Endodermal cell (in vitro differentiated cells): Measurements from ENCODE around the gene RNF128. TPM values are rescaled to one million over a fixed set of nuclear protein-coding genes. Genes with fewer than 3 reads are reported as not detected.

Source experiments
- DNase-seq: peaks from one replicate; pipeline ENCODE4 v3.0.0-alpha.2; 2017
- H3K27ac ChIP-seq: 2 replicates; pipeline ENCODE4 v1.5.1; 2013; ENCODE audit warnings: mild to moderate bottlenecking, low read depth, low read length, moderate library complexity
- H3K27me3 ChIP-seq: 2 replicates; pipeline ENCODE4 v1.6.1; 2013; ENCODE audit warnings: mild to moderate bottlenecking, low read length, moderate library complexity; ENCODE audit not compliant: insufficient read depth, control insufficient read depth, poor library complexity, severe bottlenecking
- H3K36me3 ChIP-seq: 2 replicates; pipeline ENCODE4 v1.7.0; 2013; ENCODE audit warnings: mild to moderate bottlenecking, low read length, moderate library complexity; ENCODE audit not compliant: control insufficient read depth, insufficient read depth
- H3K4me1 ChIP-seq: one replicate; pipeline ENCODE4 v1.7.0; 2013; ENCODE audit warnings: low read length; ENCODE audit not compliant: control insufficient read depth, insufficient read depth
- H3K4me3 ChIP-seq: 2 replicates; pipeline ENCODE4 v1.5.1; 2013; ENCODE audit warnings: mild to moderate bottlenecking, low read length, moderate library complexity
- H3K9ac ChIP-seq: 2 replicates; pipeline ENCODE4 v1.6.1; 2013; ENCODE audit warnings: mild to moderate bottlenecking, low read length, moderate library complexity; ENCODE audit not compliant: poor library complexity, severe bottlenecking; ENCODE audit errors: extremely low read depth
- H3K9me3 ChIP-seq: 2 replicates; pipeline ENCODE4 v1.6.1; 2013; ENCODE audit warnings: mild to moderate bottlenecking, low read length, moderate library complexity; ENCODE audit not compliant: control insufficient read depth
- H3K27ac Mint-ChIP-seq: 2 replicates; pipeline ENCODE4 v1.8.0; 2020; ENCODE audit warnings: mixed read lengths
- H3K27me3 Mint-ChIP-seq: 2 replicates; pipeline ENCODE4 v1.8.0; 2021; ENCODE audit warnings: mild to moderate bottlenecking, mixed read lengths; ENCODE audit not compliant: insufficient read depth
- H3K36me3 Mint-ChIP-seq: 2 replicates; pipeline ENCODE4 v1.8.0; 2020; ENCODE audit warnings: low read depth, mixed read lengths
- H3K4me1 Mint-ChIP-seq: 2 replicates; pipeline ENCODE4 v1.8.0; 2020; ENCODE audit warnings: mixed read lengths
- H3K4me3 Mint-ChIP-seq: 2 replicates; pipeline ENCODE4 v1.8.0; 2020; ENCODE audit warnings: mild to moderate bottlenecking, moderate library complexity, mixed read lengths
- H3K9me3 Mint-ChIP-seq: 2 replicates; pipeline ENCODE4 v1.8.0; 2020; ENCODE audit warnings: mild to moderate bottlenecking, mixed read lengths
- whole genome bisulfite sequencing, 2 experiments: methylation state at CpG; one replicate each; pipeline versions ENCODE4 v1.1.5 to v1.1.7; 2013; ENCODE audit warnings: missing lambda C conversion rate in 2 of 2, mixed read lengths in 1 of 2; ENCODE audit not compliant: insufficient coverage in 1 of 2, insufficient read length in 1 of 2; 5-methylcytosine and 5-hydroxymethylcytosine counted together
- total RNA-seq, 2 donors: library from RNA; stranded (reverse); fragmentation: NEBNext Ultra II Directional in 1 of 2; extraction: Animal tissue kit (Norgen Biotek cat#: 25700) in 1 of 2; gene quantifications; 2 replicates in 1 of 2; 3 replicates in 1 of 2; pipeline ENCODE4 v1.2.1, GENCODE V29; 2021
- TF ChIP-seq, protein P1 (sequence below): fragments of 200-600 bp; sonication (generic); conservative IDR thresholded peaks from 2 replicates; pipeline ENCODE4 v1.5.0; 2021; ENCODE audit warnings: antibody characterized with exemption, mild to moderate bottlenecking

The RNF128 gene
- total RNA-seq, 2 donors from 2014 or later: 0.48 to 1.1 TPM

DNA sequence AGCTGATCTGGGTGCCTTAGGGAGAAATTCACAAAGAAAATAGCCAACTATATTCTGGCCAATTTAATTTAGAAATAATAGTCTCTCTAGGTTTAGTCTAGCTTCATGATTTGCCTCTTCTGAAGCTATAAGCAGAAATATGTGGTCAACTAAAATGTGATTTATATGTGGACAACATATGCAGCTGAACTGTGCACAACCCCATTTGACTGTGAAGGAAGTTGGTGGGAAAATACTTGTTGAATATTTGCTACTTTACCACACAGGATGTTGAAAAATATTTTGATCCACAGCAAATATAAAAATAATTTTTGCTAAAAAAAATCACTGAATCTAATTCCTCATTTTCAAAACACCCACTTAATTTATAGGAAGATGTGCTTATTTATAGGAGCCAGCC is 15.7 kb upstream of the RNF128 start:
- Histone ChIP-seq H3K27ac (no peak overlapping the region), H3K9ac (no peak overlapping the region), H3K4me3 (no peak overlapping the region), H3K27me3 (no peaks in the 10 kb centered on the region), H3K9me3 (no peaks in the 10 kb centered on the region), H3K36me3 (no peaks in the 10 kb centered on the region), H3K4me1 (no peaks in the 10 kb centered on the region)
- Mint-ChIP-seq H3K9me3 (peaks cover 28% of the 10 kb centered on the region), H3K27ac (no peak overlapping the region), H3K4me1 (no peaks in the 10 kb centered on the region), H3K27me3 (no peaks in the 10 kb centered on the region), H3K4me3 (no peak overlapping the region), H3K36me3 (no peaks in the 10 kb centered on the region)
- DNase-seq: no peak
- TF ChIP-seq, protein P1, sequence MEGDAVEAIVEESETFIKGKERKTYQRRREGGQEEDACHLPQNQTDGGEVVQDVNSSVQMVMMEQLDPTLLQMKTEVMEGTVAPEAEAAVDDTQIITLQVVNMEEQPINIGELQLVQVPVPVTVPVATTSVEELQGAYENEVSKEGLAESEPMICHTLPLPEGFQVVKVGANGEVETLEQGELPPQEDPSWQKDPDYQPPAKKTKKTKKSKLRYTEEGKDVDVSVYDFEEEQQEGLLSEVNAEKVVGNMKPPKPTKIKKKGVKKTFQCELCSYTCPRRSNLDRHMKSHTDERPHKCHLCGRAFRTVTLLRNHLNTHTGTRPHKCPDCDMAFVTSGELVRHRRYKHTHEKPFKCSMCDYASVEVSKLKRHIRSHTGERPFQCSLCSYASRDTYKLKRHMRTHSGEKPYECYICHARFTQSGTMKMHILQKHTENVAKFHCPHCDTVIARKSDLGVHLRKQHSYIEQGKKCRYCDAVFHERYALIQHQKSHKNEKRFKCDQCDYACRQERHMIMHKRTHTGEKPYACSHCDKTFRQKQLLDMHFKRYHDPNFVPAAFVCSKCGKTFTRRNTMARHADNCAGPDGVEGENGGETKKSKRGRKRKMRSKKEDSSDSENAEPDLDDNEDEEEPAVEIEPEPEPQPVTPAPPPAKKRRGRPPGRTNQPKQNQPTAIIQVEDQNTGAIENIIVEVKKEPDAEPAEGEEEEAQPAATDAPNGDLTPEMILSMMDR: no peak

DNA sequence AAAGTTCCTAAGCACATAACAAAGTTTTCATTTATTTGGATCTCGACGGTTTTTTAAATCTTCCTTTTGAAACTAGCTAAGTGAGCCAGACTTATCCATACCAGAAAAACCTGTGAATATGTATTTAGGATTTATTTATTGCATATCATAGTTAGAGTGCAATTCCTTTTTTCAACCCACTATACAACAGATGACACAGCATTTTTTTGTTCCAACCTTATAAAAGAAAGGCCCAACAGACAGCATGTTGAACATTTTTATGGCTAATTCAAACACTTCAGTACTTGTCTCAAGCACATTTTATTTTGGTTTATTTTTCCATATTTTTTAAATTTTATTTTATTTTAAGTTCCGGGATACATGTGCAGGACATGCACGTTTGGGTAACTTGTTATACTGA is 15.1 kb upstream of the RNF128 start:
- H3K27ac ChIP-seq: no peak overlapping the region
- H3K36me3 ChIP-seq: no peaks in the 10 kb centered on the region
- no peak overlapping the region for H3K9ac ChIP-seq
- H3K9me3 Mint-ChIP-seq: peaks cover 28% of the 10 kb centered on the region
- no peak overlapping the region for H3K4me3 Mint-ChIP-seq
- H3K4me3 ChIP-seq: no peak overlapping the region
- no peaks in the 10 kb centered on the region for H3K36me3 Mint-ChIP-seq
- no peaks in the 10 kb centered on the region for H3K27me3 Mint-ChIP-seq
- H3K27me3 ChIP-seq: no peaks in the 10 kb centered on the region
- WGBS, 2 experiments: 79% methylated on average over 4 of the region's 4 CpGs; no CpG with 5 or more reads in 1 of the 2 experiments
- no peak overlapping the region for H3K27ac Mint-ChIP-seq
- peaks cover 1% of the 10 kb centered on the region for H3K4me1 Mint-ChIP-seq
- no peaks in the 10 kb centered on the region for H3K9me3 ChIP-seq
- no peaks in the 10 kb centered on the region for H3K4me1 ChIP-seq
- DNase-seq: no peak
- TF ChIP-seq, protein P1: no peak

DNA sequence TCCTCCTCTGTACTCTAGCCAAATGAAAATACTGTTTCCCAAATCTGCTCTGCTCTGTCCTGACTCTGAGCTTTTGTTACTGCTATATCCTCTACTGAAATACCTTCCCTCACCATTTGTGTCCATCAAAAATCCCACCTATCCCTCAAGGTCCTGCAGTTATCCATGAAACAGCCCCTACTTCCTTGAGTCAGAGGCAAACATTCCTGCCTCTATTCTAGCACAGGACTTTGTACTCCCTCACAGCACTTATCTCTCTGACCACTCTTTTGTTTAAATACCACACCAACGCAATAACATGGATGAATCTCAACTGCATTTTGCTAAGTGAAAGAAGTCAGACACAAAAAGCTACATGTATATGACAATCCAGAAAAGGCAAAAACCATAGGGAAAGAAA is 10.5 kb upstream of the RNF128 start:
- H3K27ac ChIP-seq: no peak overlapping the region
- no peaks in the 10 kb centered on the region for H3K36me3 ChIP-seq
- no peak overlapping the region for H3K9ac ChIP-seq
- Mint-ChIP-seq H3K4me3 (no peak overlapping the region), H3K27me3 (no peaks in the 10 kb centered on the region), H3K36me3 (no peaks in the 10 kb centered on the region), H3K9me3 (peaks cover 27% of the 10 kb centered on the region), H3K4me1 (peaks cover 1% of the 10 kb centered on the region), H3K27ac (no peak overlapping the region)
- H3K4me3 ChIP-seq: no peak overlapping the region
- H3K4me1 ChIP-seq: no peaks in the 10 kb centered on the region
- TF ChIP-seq, protein P1: no peak
- H3K27me3 ChIP-seq: no peaks in the 10 kb centered on the region
- DNase-seq: no peak
- no peaks in the 10 kb centered on the region for H3K9me3 ChIP-seq
- WGBS, 2 experiments: 83 to 88% methylated on average over 1 of the region's 1 CpG
